Embryonic facial prominence (tissue), 1 donor: Measurements from ENCODE around the gene MALSU1.

Experiments
- DNase-seq: peaks from one replicate; pipeline ENCODE4 v3.0.0-alpha.2; 2016; ENCODE audit errors: extremely low spot score

MALSU1 gene

DNA sequence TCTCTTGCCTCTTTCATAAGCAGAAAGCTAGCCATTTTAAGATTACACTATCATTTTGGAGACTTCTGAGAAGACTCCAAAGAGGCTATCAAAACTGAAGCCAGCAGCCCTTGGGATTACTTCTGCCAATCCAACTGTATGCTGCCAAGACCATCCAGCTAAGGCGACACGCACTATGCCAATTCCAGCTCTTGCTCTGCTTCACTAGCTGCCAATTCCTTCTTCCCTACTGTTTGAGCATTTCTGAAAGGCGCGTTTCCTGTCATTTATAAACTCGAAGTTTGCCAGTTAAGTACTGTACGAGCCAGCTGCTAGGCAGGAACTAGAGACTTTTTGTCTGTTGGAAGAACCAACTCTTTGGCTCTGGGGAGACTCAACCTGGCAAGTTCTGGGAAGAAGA is 36.5 kb downstream of the MALSU1 start:
- no peak for DNase-seq

DNA sequence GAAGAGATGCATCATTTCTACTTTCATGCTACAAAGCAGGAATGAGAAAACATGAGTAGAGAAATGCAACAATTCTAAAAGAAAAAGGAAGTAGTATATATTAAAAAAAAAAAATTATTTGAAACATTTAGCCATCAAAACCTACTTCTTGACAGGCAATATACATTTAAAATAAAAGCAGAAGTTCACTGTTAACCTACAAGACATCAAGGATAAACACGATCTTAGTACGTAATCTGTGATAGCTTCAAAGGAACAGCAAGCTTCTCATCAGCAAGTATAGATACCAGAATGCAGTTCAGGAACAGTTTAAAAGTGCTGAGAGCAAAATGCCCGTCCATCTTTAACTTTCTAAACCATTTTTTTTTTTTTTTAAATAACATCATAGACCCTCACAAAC is 36.9 kb downstream of the MALSU1 start:
- DNase-seq, result no peak

DNA sequence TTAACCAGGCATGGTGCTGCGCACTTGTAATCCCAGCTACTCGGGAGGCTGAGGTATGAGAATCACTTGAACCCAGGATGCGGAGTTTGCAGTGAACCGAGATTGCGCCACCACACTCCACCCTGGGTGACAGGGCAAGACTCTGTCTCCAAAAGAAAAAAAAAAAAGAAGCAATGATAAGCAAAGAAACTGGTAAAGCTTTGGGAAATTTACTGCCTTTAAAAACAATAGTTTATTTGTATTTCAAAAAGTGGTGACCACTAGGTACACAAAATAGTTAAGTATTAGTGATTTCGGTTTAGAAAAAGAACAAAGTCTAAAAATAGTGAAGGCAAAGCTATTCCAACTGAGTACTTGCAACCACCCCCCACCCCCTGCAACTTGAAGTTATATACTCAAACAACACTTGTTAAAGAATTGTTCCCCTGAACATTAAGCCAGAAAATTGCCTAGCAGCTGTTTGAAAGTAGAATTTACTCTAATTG is 37.7 kb downstream of the MALSU1 start:
- no peak for DNase-seq

DNA sequence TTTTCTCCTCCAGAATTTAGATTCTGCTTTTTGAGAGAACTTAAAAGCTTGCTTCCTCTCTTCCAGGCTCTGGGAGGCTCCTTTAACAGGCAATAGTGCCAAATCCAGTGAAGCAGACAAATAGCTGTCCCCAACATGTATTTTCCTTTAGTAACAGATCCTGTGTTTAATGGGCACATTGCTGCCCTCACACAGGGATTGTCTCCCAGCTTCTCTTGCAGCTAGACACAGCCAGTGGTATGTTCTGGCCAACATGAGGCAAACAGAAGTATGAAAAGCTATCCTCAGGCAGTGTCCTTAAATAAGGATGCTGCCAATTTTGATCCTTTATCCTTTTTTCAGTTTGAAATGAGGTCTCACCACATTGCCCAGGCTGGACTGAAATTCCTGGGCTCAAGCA is 38.2 kb downstream of the MALSU1 start:
- DNase-seq, result no peak

DNA sequence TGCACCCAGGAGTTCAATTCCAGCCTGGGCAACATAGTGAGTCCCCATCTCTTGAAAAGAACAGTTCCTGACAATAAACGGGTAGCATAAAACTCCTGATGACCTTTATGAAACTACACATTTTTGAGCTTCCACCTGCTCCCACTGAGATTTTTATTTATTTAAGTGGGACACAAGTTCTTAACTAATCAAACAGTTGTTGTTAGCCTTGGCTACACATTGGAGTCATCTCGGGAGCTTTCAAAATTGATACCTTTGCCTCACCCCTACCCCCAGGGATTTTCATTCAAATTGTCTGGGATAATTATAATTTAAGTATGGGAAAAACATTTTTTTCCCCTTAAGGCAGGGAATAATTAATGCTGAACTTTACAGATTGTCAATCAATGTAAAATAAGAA is 39.3 kb downstream of the MALSU1 start:
- no peak for DNase-seq

DNA sequence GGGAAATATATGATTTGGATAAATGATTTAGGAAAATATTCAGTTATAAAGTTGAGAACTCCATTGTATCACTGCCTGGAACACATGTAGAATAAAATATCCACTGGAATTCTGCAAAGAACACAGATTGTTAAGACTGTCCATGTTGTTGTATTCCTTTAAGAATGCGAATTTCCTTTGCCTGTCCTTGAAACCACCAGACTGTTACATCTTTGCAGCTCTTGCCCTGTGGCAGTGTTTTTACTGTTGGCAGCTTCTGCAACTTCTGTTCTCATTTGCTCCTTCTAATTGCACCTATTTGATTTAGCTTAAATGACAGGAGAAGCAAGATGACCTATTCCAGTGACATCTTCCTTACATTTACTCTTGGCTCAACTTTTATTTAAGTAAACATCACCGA is 39.7 kb downstream of the MALSU1 start:
- DNase-seq, result no peak

DNA sequence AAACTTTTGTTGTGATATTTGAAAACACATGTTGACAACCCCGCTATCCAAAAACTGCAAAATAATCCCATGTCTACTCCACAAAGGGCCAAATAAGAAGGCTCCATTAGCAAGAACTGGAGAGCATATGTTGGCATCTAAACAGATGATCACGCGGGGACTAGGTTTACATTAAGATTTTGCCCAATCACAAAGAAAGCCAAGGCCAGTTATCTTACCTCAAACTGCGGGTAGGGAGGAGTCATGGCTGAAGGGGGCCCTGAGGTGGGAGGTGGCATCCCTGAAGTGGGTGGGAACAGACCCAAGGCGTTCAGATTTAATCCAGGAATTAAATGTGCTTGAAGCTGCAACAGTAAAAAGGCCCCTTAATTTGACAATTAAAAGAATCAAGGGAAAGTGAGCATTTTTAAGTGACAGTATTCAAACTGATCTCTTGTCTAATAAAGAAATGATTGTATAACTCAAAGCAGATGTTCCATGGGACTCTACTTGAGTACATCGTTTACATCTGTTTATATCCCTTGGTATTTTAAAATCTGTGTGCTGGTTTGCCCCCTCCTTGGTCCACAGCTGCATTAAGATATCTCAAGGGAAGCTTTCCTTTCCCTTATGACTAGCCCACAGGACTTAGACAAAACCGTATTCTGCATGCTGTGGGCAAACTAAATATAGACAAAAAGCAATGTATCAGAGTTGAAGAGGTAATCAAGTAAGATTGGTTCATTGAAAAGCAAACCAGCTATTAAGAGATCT is 42.9 kb downstream of the MALSU1 start:
- no peak for DNase-seq

DNA sequence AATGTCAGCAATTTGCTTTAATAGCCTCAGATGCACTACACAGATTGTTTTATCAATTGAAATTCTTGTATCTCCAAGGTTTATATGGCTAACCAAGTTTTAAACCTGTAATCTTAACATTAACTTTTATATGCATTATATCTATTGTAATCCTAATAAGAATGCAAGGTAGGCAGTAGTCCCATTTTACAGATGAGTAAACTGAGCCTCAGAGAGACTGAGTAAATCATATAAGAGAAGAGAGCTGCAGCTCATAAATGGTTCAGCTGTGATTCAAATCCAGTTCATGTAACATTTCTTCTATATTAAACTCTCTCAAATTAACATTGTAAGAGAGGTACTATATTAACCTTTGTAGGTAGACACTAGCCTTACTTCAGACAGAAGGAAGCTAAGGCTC is 44.0 kb downstream of the MALSU1 start:
- DNase-seq, result no peak

DNA sequence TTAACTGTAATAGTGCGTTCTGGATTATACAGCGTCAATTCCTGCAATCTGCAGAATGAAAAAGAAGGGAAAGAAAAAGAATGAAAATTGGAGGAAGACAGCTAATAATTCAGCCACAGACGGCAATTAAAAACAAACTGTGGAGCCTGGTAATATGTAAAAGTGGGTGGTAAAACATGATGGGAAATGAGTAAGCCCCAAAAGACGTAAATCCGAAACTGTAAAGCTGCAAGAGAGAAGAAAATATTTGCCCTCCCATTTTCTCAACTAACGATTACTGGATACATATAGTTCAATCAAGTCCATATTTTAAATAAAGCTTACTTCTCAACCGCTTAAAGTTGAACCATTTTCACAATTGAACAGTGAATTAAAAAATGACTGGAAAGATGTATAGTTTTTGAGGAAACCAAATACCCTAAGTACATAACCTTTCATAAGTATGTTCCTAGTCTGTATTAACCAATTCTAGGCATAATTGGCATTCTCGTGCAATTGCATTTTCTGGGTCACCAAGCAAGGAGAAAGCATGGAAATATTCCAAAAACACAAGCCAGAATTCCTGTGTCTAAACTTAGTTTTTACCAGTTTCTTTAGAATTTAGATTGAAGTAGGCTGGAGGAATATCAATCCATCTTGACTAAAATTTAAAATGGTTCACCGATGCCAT is 44.8 kb downstream of the MALSU1 start:
- DNase-seq, result no peak

DNA sequence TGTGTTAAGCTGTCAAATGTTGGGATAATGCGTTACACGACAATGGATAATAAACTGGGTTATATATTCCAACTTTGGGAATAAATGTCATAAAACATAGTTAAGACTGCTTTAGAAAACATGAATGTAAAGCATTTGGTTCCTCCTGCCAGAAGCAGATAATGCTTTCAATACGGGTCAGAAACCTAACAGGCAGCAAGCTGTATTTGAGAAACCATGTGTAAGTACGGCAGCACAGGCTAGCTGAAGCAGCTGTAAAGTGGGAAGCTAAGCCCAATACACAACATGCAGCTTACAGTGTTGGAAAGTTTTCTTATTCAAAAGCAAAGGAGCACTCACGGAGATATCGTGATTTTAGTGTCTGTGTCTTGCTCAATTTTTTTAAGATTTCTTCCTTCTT is 46.5 kb downstream of the MALSU1 start:
- DNase-seq, result no peak

DNA sequence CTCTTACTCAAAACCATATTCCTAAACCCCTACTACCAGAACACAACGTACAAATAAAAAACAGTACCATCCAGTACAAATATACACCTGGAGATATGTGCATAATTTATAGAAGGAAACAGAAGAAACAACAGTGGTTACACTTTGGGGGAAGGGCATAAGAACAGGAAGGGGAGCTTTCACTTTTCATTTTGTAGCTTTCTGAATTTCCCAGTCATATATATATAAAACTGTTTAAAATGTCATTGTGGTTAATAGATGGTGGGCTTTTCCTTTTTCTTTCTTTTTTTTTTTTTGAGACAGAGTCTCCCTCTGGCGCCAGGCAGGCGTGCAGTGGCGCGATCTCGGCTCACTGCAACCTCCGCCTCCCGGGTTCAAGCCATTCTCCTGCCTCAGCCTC is 47.2 kb downstream of the MALSU1 start:
- no peak for DNase-seq

DNA sequence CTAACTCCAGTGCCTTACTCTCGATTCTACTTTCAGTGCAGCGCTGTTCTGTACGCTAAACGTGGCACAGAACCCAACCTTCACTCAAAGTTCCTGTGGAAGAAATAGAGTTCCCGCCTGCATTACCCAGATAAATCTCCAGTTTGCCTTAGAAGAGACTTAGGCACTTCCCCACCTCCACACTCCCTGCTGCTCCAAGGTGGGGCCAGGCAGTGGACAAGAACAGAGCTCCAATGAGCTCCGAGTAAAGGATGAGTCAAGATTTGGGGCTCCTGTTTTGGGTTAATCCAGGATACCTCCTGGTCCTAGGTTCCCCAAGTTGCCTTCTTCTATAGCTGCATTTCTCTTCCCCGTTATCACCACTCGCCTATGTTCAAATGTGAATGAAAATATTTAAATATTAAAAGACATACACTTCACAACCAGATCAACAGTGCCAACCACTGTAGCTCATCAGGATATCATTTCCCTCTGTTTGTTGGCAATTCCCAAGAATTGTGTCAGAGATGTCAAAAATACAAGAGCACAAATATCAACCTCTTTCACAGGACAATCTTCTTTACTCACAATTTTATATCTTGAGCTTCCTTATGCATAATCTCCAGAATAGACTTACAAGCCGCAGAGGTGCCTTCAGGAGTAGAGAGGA is 48.0 kb downstream of the MALSU1 start:
- no peak for DNase-seq

DNA sequence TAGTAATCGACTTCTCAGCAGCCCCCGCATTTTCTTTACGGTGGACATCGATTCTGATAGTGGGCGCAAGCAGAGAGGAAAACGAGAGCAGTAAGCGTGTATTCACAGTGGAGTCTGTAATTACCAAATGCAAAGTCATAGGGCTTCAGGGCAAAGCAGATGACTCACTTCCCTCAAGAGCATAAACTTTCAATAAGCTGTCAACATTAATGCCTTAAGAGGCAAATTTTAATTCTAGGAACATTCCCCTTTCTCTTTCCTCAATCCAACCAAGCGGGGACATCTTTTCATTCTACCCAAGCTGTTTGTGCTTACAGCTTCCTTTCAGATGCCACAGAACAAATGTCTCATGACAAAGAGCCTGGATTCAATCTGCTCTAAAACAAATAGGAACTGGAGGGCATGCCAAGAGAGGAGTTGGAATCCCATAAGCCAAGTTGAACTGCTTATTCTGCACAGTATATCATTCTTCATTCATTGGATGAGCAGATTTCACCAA is 48.6 kb downstream of the MALSU1 start:
- DNase-seq, result no peak

DNA sequence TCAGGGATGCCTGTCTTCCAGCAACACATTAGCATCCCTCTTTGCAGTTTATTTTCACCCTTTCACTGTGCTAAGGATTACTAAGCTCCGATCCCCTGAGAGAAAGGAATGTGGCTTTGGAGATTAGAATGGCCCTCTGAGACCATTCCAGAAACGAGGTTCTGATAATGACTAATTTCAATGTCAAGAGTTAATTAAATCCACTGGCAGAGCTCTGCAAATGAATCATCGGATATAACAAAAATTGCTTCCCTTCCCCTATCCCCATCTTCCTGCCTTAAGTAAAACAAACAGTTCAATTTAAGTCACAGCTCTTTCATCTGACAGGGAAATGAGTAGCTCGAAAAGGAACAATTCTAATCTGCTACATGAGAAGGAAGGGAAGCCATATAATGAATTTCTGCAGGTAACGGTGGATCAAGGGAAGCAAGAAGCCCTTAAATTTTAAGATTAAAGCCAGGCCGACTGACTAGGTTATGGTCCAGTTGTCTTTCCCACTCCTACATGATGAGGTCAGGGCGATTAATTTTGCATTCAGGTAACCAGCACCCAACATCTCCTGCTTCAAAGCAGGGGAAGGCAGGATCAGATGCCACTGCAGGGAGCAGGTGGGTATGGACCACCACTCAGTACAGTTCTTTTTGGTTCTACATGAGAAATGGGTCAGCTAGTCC is 50.5 kb downstream of the MALSU1 start:
- no peak for DNase-seq

DNA sequence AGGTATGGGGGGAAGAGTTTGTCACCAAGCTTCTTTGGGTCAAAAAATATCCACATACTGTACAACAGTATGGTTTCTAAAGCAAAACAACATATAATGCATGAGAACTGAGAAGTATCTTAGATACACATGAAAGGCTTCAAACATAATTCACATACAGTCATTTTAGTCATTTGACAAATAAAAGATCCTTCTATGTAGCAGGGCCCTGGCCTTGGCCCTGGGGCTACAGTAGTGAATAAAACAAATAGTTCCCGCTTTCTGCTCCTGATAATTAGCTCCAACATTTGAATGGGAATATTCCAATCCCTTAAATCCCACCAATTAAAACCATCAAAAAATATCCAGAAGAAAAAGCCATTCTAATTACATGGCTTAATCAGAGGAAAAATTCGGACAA is 51.3 kb downstream of the MALSU1 start:
- DNase-seq, result no peak

DNA sequence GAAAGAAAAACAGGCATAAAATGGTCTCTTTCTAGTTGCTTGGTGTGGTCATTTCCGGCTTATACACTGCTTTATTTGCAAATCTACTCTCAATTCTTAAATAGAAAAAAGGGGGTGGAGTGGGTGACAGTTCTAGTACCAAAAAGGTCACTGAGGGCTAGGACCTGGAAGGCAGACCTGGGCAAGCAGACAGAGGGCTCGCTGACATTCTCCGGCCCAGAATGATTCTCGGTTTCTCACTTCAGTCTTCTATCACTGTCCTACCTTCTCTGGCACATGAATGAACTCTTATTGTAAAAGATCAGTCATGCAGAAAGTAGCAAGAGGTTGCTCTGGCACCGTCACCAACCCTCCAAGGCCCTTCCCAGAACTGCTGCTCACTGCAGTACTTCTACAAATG is 54.0 kb downstream of the MALSU1 start:
- no peak for DNase-seq

DNA sequence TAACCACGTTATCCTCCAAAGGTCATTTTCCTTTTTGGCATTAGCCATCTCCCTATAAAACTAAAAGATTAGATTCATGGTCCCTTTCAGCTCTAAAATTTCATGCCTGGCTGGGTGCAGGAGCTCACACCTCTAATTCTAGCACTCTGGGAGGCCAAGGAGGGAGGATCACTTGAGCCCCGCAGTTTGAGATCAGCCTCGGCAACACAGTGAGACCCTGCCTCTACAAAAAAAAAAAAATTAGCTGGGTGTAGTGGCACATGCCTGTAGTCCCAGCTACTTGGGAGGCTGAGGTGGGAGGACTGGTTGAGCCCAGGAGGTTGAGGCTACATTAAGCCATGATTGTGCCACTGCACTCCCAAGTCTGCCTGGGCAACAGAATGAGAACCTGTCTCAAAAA is 57.0 kb downstream of the MALSU1 start:
- DNase-seq, result no peak

DNA sequence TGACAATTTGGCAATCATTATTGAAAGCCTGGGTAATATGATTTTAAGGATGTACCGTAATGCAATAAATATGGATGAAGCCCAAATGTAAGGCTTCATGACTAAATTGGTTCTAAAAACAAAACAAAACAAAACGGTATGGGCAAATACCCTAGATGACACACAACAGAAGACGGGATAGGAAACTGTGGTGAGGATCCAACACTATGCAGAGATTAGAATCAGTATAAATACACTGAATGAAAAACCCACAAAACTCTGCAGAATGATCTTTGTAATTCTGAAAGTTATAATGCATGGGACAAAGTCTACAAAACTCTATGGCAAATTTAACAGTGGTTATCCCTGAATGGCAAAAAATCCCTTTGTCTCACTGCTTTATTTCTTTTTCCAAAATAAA is 57.6 kb downstream of the MALSU1 start:
- DNase-seq, result no peak

DNA sequence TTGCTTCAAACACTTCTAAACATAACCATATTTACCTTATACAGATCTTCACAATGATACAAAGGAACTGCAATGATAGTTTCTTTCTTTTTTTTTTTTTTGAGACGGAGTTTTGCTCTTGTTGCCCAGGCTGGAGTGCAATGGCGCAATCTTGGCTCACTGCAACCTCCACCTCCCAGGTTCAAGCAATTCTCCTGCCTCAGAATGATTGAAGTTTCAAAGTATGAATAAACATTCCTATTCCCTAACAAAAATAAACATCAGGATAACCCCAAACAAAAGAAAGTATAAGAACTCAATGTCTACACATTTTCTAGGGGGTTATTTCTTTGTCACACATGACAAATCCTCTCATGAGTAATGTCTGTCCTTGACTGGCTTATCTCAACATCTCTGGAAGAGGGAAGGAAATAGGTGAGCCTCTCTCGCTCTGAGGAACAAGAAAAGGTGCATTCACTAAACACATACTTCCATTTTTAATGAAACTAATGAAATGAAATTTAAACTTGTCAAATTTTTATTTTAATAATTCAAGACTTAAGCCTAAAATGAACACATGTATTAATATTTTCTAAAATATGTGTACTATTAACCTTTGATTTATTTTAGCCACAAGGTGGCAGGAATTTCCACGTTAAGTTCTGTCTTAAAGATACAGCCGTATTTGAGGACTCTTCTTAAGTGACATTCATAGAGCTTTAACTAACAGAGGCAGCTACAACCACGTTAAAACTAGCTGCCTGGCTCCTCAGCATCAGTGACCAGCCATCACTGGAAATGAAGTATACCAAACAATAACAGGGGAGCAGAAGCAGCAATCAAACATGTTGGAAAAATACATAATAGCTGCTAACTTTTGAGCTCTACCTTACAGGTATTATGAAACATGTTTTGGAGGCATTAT is 58.3 kb downstream of the MALSU1 start:
- DNase-seq, result no peak

DNA sequence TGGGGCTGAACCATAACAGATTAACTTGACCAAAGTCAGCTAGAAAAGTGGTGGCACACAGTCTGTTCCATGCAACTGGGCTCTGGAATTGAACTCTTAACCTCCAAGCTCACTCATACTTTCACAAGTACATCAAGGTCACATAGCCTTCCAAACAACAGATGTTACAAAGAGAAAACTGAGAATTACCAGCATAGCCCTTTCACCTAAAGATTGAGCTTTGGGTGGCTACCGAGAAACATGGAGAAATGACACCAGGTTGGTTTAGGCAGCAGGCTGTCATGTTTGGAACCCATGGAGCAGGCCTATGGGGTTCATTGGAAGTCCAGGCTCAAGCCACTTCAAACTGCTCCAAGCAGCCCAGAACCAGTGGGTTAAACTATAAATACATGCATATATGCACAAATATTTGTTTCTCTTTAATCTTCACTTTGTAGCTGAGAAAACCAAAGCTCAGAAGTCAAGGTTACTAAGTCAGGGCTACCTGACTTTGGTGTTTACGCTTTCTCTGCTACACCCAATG is 59.1 kb downstream of the MALSU1 start:
- DNase-seq, result no peak
